Fibroblast of villous mesenchyme (primary cell): ENCODE measurements around the gene KCNJ1. TPM values are rescaled to one million over a fixed set of nuclear protein-coding genes. Genes with fewer than 3 reads are reported as not detected.

Source experiments
- DNase-seq: peaks from one replicate; pipeline ENCODE4 v3.0.0-alpha.2; 2010; ENCODE audit warnings: low read depth
- H3K4me3 ChIP-seq: 2 replicates; pipeline ENCODE4 v1.5.1; 2011; ENCODE audit warnings: low read depth, mild to moderate bottlenecking, low read length
- CTCF ChIP-seq: IDR thresholded peaks from 2 replicates; pipeline ENCODE4 v1.5.1; 2012; ENCODE audit warnings: low read depth, mild to moderate bottlenecking, low read length; ENCODE audit not compliant: insufficient read depth
- total RNA-seq: library from RNA; depleted of rRNA; stranded (reverse); fragments of >200 nt; gene quantifications from 2 replicates; pipeline ENCODE4 v1.2.3, GENCODE V29; 2012

Gene KCNJ1
- total RNA-seq, 1 donor = not detected

DNA sequence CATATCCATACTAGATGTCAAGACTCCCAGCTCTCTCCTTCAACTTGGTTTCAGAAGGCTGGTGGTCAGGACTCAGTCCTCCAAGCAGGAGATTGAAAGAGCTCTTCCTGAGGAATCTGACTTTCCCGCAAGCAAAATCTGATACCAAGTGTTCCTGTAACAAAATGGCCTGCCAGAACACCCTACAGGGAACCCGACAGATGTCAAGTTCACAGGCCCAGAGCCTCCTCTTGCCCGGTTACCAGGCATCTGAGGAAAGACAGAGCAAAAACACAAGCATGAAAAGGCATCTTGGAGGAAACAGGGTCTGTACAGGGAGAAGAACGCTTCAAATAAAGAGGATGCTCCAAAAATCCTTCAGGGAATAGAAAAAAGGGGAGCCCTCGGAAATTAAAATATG, 15.4 kb upstream of the KCNJ1 start:
- no peak for DNase-seq
- no peak overlapping the region for H3K4me3 ChIP-seq
- TF ChIP-seq CTCF = no peak

DNA sequence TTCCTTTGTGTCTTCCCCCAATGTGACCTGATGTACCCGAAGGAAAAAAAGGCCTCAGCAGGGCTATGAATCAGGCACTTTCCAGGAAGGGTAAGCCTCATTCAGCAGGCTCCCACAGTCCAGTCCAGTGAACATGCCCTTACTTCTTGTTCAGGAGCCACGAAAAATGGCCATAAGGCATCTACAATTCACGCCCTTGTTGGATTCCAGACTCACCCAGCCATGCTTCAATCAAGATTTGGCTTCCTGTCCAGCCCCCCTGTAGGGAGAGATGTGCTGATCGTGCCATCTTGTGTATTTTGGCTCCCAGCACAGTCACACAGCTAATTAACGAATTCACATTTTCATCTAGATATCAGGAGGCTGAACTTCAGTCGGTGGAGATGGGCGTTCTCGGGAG, 14.1 kb upstream of the KCNJ1 start:
- no peak for DNase-seq
- no peak for TF ChIP-seq CTCF
- no peak overlapping the region for H3K4me3 ChIP-seq

GRCh38 chr11:128879817-128880216, 12.7 kb upstream of the KCNJ1 start:
- no peak overlapping the region for H3K4me3 ChIP-seq
- DNase-seq = no peak
- TF ChIP-seq CTCF = no peak

GRCh38 chr11:128878455-128878854, 11.4 kb upstream of the KCNJ1 start:
- no peak for TF ChIP-seq CTCF
- H3K4me3 ChIP-seq = no peak overlapping the region

DNA sequence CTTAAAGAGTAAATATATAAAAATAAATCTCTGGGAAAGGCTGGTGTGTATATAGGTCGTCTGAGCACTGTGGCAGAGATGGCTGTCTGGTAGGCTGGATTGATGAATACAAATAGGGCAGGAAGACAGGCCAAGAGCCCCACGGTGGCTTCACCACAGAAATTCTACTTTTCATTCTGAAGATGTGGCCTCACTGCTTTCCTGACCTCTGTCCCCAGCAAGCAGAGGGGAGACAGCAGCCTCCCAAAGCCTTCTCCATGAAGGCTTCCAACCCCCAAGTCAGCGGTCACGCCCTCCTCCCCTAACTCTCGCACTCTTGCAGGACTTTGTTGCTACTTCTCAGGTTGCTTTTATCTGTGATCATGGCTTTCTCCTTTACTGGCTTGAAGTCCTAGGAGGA, 10.6 kb upstream of the KCNJ1 start:
- no peak for TF ChIP-seq CTCF
- DNase-seq = no peak
- H3K4me3 ChIP-seq = no peak overlapping the region

More at GRCh38 chr11:128878455-128878854, 11.4 kb upstream of the KCNJ1 start:
- no peak for DNase-seq

- no peak for DNase-seq
- no peak overlapping the region for H3K4me3 ChIP-seq
- TF ChIP-seq CTCF = no peak
These were observed 9.1 kb upstream of the KCNJ1 start for GRCh38 chr11:128876133-128876650.

- H3K4me3 ChIP-seq = no peak overlapping the region
- no peak for DNase-seq
- TF ChIP-seq CTCF = no peak
These were observed 7.3 kb upstream of the KCNJ1 start for GRCh38 chr11:128874427-128874826.
